MV-4-11 (cell line): ENCODE data around the gene TBC1D9.

Experiments used
- DNase-seq: peaks from one replicate; lab custom pipeline; 2025; lab: John Stamatoyannopoulos, UW

TBC1D9 gene

GRCh38 chr4:140691369-140691768 lies 64.8 kb downstream of the TBC1D9 start:
- DNase-seq = no peak

GRCh38 chr4:140690093-140690492 lies 66.1 kb downstream of the TBC1D9 start:
- DNase-seq = no peak

GRCh38 chr4:140689623-140690022 lies 66.6 kb downstream of the TBC1D9 start:
- no peak for DNase-seq

- no peak for DNase-seq
Measured at GRCh38 chr4:140688711-140689598, 67.2 kb downstream of the TBC1D9 start.

DNA sequence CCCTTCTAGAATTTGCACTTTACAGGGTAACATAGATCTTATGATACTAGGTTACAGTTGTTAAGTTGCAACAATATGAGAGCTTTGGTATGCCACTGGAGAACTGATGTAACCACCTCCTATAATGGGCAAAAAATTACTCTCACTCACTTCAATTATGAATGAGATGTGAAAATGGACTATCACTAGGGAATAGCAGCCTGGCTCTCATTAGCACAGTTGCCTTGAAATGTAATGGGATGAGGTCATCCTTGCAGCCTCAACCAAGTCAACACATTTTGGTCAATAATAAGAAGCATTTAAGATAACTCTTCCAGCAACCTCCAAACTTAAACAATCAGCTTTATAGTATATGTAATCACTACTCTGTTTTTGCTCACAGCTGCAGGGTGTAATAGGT lies 69.4 kb downstream of the TBC1D9 start:
- no peak for DNase-seq

- DNase-seq = no peak
Measured at GRCh38 chr4:140684314-140684713, 71.9 kb downstream of the TBC1D9 start.

DNA sequence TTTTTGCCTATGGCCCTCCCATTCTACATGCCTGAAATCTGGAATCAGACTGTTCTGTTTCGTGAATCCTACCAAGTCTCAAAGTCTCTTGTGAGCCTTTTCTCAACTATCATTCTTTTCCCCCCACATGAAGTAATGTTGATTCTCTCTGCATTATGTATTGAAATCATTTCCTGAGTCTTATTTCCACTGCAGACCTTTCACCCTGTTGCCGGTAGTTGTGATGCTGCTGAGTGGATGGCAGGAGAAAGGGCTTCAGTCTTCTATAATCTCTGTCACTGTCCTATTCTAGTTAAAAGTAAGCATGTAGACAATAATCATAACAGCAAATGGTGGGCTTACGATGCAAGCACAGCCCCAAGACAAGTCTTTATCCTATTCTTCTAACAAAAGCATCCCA lies 75.0 kb downstream of the TBC1D9 start:
- no peak for DNase-seq

- DNase-seq = no peak
Measured at GRCh38 chr4:140680686-140681085, 75.5 kb downstream of the TBC1D9 start.

- peak; percentile 9 for DNase-seq
Measured at GRCh38 chr4:140679576-140679975, 76.6 kb downstream of the TBC1D9 start.

GRCh38 chr4:140675599-140676231 lies 80.5 kb downstream of the TBC1D9 start:
- DNase-seq = no peak

DNA sequence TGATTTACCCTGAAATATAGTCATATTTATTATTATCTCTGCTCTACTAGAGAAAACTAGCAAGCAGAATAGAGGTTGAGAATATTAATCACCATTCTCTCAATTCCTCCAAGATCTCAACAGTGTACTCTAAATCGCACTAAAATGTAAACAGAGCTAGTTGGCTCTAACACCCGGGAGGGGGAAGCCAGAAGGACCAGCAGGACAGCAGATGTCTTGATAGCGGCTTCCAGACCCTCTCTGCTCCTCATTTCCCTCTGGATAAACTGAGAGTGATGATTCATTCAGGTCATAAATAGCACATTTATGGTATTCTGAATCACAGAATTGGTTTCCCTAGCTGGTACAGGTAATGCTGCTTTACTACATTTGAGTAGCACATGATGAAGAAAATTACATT lies 82.5 kb downstream of the TBC1D9 start:
- DNase-seq = no peak

DNA sequence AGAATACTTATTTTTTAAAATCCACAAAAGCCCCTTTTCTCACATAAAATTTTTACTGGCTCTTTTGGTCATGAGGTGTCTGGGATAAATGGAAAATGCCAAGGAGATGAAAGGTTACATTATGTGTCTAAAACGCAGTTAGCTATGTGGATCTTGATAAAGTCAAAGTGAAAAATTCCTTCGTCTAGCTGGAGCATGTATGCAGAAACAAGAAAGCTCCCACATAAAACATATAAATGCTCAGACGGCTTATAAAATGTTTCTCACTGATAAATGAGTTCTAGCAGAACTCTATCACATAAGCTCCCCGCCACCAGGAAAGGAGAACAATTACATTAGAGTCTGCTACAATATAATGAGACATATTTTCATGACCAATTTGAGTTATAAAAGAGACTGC lies 83.8 kb downstream of the TBC1D9 start:
- no peak for DNase-seq

- DNase-seq = no peak
Measured at GRCh38 chr4:140668111-140668510, 88.1 kb downstream of the TBC1D9 start.

GRCh38 chr4:140666889-140667614 lies 89.1 kb downstream of the TBC1D9 start:
- no peak for DNase-seq

DNA sequence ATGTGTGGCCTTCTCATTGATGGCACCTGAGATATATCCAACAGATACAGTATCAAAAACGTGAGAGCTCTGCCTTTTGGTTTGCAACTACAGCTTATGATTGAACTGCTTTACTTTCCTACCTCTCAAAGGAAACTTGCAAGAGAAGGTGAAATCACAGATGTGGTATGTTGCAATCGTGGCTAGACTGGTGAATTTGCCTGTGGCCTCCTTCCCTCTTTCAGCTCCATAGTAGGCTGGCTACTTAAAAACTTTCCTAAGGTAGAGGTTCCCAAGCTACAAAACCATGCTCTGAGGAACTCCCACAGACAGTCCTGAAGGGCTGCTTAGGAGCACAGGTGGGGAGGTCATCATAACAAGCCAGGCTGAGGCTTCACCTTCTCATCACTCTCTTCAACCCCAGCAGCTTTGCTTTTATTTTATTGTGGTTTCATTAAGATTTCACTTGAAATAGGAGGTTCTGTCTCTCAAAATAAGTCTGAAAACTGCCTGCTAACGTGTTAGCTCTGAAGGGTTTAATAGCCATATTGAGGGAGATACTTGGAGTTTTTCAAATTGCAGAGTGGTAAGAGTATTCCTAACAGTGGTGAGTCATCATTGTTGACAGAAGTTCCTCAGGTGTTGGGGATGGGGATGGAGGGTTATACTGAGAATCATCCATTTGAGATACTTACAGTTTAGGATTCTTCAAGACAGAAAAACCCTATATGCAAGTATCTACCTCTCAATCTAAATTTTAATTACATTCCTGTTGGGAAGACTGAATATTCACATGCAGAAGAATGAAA lies 93.9 kb downstream of the TBC1D9 start:
- DNase-seq = no peak

DNA sequence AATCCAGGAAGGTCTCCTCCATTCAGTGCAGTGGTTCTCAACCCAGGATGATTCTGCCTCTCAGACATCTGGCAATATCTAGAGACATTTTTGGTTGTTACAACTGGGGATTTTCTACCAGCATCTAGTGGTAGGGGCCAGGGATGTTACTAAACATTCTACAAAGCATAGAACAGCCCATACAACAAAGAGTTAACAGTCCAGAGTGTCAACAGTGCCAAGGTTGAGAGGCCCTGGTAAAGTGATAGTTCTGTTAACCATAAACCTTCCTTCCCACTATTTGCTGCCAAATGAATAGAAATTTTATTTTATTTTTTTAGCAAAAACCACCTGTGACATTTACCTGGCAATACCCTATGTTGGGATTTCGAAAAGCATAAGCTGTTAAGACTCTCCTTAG lies 94.6 kb downstream of the TBC1D9 start:
- DNase-seq = no peak

DNA sequence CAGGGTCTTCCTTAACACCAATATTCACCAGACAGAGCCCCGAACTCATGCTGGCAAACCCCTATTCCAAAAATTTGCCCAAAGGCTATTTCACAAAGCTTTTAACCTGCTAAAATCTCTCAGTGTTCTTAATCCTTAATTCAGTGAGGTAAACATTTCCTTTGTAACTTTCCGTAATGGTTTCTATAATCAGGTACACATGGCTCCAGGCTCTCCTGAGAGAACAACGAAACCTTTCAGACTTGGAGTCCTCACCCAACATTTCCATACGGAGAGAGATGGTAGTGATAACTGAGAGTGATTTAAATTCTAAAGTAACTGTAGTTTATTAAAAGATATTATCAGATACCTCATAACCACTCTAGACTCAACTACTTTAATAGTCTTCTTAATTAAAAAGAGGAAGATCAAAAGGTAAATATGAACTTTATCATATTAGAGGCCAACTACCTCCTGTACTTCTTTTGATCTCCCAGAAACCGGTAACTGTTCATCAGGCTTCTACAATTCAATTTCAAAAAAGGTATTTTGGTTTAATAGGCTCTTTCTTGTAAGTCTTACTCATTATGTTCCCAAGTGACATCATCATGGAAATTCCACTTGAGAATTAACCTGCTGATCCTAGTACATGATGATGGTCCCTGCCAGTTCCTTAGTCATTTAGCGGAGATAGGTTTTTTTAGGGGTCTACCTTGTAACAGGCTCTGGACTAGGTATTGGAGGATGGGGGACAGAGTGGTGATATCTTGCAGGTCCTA lies 96.1 kb downstream of the TBC1D9 start:
- no peak for DNase-seq

GRCh38 chr4:140654495-140654814 lies 101.7 kb downstream of the TBC1D9 start:
- no peak for DNase-seq

DNA sequence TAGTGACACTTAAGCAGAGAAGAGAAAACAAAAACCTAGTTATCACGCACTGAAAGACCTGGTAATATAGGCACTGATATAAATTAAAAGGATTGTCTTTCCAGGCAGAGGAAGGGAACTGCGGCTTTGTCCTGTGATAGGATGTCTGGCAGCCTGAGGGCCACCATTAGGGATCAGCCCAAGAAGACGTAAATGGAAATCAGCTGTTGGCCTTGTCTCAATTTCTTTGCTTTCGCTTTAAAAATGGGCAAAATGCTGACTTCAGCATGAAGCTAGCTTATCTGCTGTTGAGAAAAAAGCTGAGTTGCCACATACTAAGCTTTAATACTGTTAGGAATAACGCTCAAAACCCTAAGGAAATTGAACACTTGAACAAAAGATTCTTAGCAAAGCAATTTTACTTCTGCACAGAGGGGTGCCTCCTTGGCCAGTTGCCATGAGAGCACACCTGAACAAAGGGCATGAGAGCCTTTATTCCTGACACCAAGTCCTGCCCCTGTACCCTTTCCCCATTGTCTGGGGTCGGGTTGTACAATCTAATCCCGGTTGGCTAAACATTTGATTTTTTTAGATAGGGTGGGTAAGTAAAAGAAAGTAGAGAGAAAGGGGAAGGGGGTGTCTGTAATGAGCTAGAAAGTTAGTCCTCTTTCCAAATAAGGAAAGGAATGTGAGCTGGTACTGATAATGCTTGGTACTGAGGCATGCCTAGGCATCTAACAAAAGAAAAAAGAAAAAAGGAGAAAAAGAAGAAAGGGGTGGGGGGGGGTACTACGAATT lies 102.3 kb downstream of the TBC1D9 start:
- DNase-seq = no peak

GRCh38 chr4:140652601-140653000 lies 103.6 kb downstream of the TBC1D9 start:
- no peak for DNase-seq
